GM18505 (cell line): Measurements from ENCODE around the gene CPN1.

Source experiments
- ATAC-seq: cut with Tn5 transposase; IDR thresholded peaks from one replicate; pipeline ENCODE4 v1.9.1; 2021; ENCODE audit not compliant: unreplicated experiment
- POLR2A ChIP-seq: IDR thresholded peaks from 4 replicates; pipeline ENCODE4 v1.6.1; 2011; ENCODE audit warnings: borderline replicate concordance; ENCODE audit not compliant: insufficient read depth, insufficient read length; ENCODE audit errors: extremely low read depth

Gene CPN1

GRCh38 chr10:100057948-100058347 lies 23.7 kb downstream of the CPN1 start:
- no peak for TF ChIP-seq POLR2A
- ATAC-seq = no peak

- no peak for TF ChIP-seq POLR2A
- ATAC-seq = no peak
Observed at GRCh38 chr10:100053686-100054460, 27.8 kb downstream of the CPN1 start.

- no peak for ATAC-seq
- TF ChIP-seq POLR2A = no peak
Observed at GRCh38 chr10:100046021-100046486, 35.6 kb downstream of the CPN1 start.

GRCh38 chr10:100045592-100045991 lies 36.1 kb downstream of the CPN1 start:
- TF ChIP-seq POLR2A = no peak
- ATAC-seq = no peak

- ATAC-seq = no peak
- TF ChIP-seq POLR2A = no peak
Observed at GRCh38 chr10:100043796-100044195, 37.9 kb downstream of the CPN1 start.

- no peak for TF ChIP-seq POLR2A
- no peak for ATAC-seq
Observed at GRCh38 chr10:100043344-100043743, 38.3 kb downstream of the CPN1 start.

GRCh38 chr10:100041306-100042002 lies 40.2 kb downstream of the CPN1 start:
- no peak for TF ChIP-seq POLR2A
- ATAC-seq = no peak

- no peak for ATAC-seq
Observed at GRCh38 chr10:100038561-100039071, 43.1 kb downstream of the CPN1 start.

GRCh38 chr10:100037758-100038315 lies 43.8 kb downstream of the CPN1 start:
- TF ChIP-seq POLR2A = no peak
- no peak for ATAC-seq

More at GRCh38 chr10:100038561-100039071, 43.1 kb downstream of the CPN1 start:
- no peak for TF ChIP-seq POLR2A

- TF ChIP-seq POLR2A = no peak
- no peak for ATAC-seq
Observed at GRCh38 chr10:100036850-100037249, 44.8 kb downstream of the CPN1 start.

- no peak for TF ChIP-seq POLR2A
- no peak for ATAC-seq
Observed at GRCh38 chr10:100033766-100034418, 47.8 kb downstream of the CPN1 start.

GRCh38 chr10:100027416-100027815 lies 54.3 kb downstream of the CPN1 start:
- TF ChIP-seq POLR2A = no peak
- ATAC-seq = no peak

- ATAC-seq = no peak
- TF ChIP-seq POLR2A = no peak
Observed at GRCh38 chr10:100025576-100025975, 56.1 kb downstream of the CPN1 start.

- no peak for TF ChIP-seq POLR2A
- ATAC-seq = no peak
Observed at GRCh38 chr10:100024748-100025147, 56.9 kb downstream of the CPN1 start.

- ATAC-seq = no peak
- no peak for TF ChIP-seq POLR2A
Observed at GRCh38 chr10:100022403-100022802, 59.3 kb downstream of the CPN1 start.
